ENCODE measurements around the gene KHNYN.

The KHNYN gene

DNA sequence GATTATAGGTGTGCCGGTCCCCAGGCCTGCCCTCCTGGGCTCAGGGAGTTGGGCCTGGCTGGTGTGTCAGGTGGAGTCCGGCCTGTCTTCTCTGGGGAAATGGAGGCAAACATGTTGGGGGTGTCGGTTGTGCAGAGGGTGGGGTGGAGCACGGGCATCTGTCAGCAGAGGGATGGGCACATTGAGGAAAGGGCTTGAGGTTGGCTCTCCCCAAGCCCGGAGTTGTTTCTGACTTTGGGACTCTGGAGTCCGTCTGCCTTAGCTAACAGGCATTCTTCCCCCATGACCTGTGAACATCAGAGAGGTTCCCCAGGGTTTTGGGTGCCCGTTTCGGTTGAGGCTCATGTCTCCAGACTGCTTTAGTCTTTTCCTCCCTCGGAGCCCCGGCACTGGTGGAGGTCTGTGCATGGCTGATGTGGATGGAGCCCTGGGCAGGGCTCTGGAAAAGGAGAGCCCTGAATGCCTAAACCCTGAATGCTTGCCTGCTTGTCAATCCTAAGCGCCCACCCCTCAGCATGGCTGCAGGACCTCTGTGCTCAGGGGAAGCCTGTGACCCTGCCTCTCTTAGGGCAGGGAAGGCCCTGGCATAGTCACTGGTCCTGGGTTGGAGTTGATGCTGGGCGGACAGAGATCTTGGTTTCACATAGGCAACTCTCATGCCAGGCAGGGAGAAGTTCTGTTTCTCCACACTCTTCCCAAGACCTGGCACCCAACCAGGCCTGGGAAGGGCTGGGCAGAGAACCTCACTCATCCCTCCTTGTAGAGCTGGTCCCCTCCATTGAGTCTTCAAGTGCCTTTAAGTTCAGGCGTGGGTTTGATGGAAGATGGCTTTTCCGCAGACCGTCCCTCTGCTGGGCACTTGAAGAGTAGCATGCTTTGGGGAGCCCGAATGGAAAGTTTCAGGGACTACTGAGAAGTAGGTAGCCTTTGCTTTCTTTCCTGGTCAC is 18.0 kb upstream of the KHNYN start:
- H3K4me1 ChIP-seq (ENCODE audit: control insufficient read depth, insufficient read depth, low read length): no peaks in the 10 kb centered on the region
- no peak overlapping the region for H3K4me3 ChIP-seq (ENCODE audit: insufficient read depth, low read depth, low read length)
- 80 to 81% methylated on average over 16 of the region's 16 CpGs for WGBS, 2 experiments
- H3K27me3 ChIP-seq (ENCODE audit: control insufficient read depth, insufficient read depth, low read length, poor library complexity, severe bottlenecking): no peaks in the 10 kb centered on the region
- peaks cover 16% of the 10 kb centered on the region for H3K36me3 ChIP-seq (ENCODE audit: control insufficient read depth, insufficient read depth, low read length)
- H3K9me3 ChIP-seq (ENCODE audit: control insufficient read depth, low read length): no peaks in the 10 kb centered on the region
- no peak overlapping the region for H3K27ac ChIP-seq (ENCODE audit: insufficient read depth, low read depth, low read length, poor library complexity, severe bottlenecking)

DNA sequence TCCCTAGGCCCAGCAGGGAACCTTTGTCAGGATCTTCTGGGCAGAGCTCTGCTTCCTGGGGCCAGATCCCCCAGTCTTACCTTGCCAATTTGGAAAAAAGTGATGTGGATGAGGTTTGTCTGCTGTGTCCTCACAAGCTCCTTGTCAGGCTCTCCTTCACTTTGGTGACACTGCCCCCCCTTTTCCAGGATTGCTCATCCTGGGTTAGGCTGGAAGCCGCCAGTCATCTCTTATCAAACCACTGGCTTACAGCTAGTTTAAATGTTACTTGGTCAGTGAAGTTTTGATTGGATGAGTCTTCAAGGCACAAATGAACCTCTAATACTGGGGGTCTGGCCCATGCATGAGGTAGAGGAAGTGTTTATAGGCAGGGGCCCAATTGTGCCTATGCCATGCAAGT is 15.7 kb upstream of the KHNYN start:
- H3K4me1 ChIP-seq (ENCODE audit: control insufficient read depth, insufficient read depth, low read length): no peaks in the 10 kb centered on the region
- WGBS, 2 experiments: 100% methylated on average over 1 of the region's 1 CpG
- peaks cover 13% of the 10 kb centered on the region for H3K36me3 ChIP-seq (ENCODE audit: control insufficient read depth, insufficient read depth, low read length)
- no peaks in the 10 kb centered on the region for H3K27me3 ChIP-seq (ENCODE audit: control insufficient read depth, insufficient read depth, low read length, poor library complexity, severe bottlenecking)
- H3K4me3 ChIP-seq (ENCODE audit: insufficient read depth, low read depth, low read length): no peak overlapping the region
- no peak overlapping the region for H3K27ac ChIP-seq (ENCODE audit: insufficient read depth, low read depth, low read length, poor library complexity, severe bottlenecking)
- no peaks in the 10 kb centered on the region for H3K9me3 ChIP-seq (ENCODE audit: control insufficient read depth, low read length)

DNA sequence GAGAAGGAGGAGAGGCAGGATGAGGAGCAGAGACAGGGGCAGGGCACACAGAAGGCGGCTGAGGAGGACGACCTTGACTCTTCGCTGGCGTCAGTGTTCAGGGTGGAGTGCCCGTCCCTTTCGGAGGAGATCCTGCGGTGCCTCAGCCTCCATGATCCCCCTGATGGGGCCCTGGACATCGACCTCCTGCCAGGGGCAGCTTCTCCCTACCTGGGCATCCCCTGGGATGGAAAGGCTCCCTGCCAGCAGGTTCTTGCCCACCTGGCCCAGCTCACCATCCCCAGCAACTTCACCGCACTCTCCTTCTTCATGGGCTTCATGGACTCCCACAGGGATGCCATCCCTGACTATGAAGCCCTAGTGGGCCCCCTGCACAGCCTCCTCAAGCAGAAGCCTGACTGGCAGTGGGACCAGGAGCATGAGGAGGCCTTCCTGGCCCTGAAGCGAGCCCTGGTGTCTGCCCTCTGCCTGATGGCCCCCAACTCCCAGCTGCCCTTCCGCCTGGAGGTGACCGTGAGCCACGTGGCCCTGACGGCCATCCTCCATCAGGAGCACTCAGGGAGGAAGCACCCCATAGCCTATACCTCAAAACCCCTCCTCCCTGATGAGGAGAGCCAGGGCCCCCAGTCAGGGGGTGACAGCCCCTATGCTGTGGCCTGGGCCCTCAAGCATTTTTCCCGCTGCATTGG is 14.9 kb upstream of the KHNYN start:
- H3K27ac ChIP-seq (ENCODE audit: insufficient read depth, low read depth, low read length, poor library complexity, severe bottlenecking): no peak overlapping the region
- H3K4me1 ChIP-seq (ENCODE audit: control insufficient read depth, insufficient read depth, low read length): no peaks in the 10 kb centered on the region
- H3K9me3 ChIP-seq (ENCODE audit: control insufficient read depth, low read length): no peaks in the 10 kb centered on the region
- no peak overlapping the region for H3K4me3 ChIP-seq (ENCODE audit: insufficient read depth, low read depth, low read length)
- 94 to 97% methylated on average over 15 of the region's 15 CpGs for WGBS, 2 experiments
- no peaks in the 10 kb centered on the region for H3K27me3 ChIP-seq (ENCODE audit: control insufficient read depth, insufficient read depth, low read length, poor library complexity, severe bottlenecking)
- peaks cover 13% of the 10 kb centered on the region for H3K36me3 ChIP-seq (ENCODE audit: control insufficient read depth, insufficient read depth, low read length)

DNA sequence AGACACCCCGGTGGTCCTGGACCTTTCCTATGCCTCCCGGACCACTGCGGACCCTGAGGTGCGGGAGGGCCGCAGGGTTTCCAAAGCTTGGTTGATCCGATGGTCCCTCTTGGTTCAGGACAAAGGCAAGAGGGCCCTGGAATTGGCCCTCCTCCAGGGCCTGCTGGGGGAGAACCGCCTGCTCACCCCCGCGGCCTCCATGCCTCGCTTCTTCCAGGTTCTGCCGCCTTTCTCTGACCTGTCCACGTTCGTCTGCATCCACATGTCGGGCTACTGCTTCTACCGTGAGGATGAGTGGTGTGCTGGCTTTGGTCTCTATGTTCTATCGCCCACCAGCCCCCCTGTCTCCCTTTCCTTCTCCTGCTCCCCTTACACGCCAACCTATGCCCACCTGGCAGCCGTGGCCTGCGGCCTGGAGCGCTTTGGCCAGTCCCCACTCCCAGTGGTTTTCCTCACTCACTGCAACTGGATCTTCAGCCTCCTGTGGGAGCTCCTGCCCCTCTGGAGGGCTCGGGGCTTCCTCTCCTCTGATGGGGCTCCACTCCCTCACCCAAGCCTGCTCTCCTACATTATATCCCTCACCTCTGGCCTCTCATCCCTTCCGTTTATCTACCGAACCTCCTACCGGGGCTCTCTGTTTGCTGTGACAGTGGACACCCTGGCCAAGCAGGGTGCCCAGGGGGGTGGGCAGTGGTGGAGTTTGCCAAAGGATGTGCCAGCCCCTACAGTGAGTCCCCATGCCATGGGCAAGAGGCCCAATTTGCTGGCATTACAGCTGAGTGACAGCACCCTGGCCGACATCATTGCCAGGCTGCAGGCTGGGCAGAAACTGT is 14.1 kb upstream of the KHNYN start:
- Histone ChIP-seq H3K27ac (ENCODE audit: insufficient read depth, low read depth, low read length, poor library complexity, severe bottlenecking) (no peak overlapping the region), H3K36me3 (ENCODE audit: control insufficient read depth, insufficient read depth, low read length) (peaks cover 13% of the 10 kb centered on the region), H3K9me3 (ENCODE audit: control insufficient read depth, low read length) (no peaks in the 10 kb centered on the region), H3K27me3 (ENCODE audit: control insufficient read depth, insufficient read depth, low read length, poor library complexity, severe bottlenecking) (no peaks in the 10 kb centered on the region), H3K4me3 (ENCODE audit: insufficient read depth, low read depth, low read length) (no peak overlapping the region), H3K4me1 (ENCODE audit: control insufficient read depth, insufficient read depth, low read length) (no peaks in the 10 kb centered on the region)
- WGBS, 2 experiments: 92 to 96% methylated on average over 25 of the region's 25 CpGs

DNA sequence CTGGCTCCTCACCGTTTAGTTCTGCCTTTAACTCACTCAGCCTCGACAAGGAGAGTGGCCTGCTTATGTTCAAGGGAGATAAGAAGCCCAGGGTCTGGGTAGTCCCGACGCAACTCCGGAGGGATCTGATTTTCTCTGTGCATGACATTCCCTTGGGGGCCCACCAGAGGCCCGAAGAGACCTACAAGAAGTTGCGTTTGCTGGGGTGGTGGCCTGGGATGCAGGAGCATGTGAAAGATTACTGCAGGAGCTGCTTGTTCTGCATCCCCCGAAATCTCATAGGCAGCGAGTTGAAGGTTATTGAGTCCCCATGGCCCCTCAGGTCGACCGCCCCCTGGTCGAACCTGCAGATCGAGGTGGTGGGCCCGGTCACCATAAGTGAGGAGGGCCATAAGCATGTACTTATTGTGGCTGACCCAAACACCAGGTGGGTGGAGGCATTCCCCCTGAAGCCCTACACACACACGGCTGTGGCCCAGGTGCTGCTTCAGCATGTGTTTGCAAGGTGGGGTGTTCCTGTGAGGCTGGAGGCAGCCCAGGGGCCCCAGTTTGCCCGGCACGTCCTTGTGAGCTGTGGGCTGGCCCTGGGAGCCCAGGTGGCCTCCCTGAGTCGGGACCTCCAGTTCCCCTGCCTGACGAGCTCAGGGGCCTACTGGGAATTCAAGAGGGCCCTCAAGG is 13.4 kb upstream of the KHNYN start:
- Histone ChIP-seq H3K4me1 (ENCODE audit: control insufficient read depth, insufficient read depth, low read length) (no peaks in the 10 kb centered on the region), H3K4me3 (ENCODE audit: insufficient read depth, low read depth, low read length) (no peak overlapping the region), H3K27ac (ENCODE audit: insufficient read depth, low read depth, low read length, poor library complexity, severe bottlenecking) (no peak overlapping the region), H3K9me3 (ENCODE audit: control insufficient read depth, low read length) (no peaks in the 10 kb centered on the region), H3K36me3 (ENCODE audit: control insufficient read depth, insufficient read depth, low read length) (peaks cover 13% of the 10 kb centered on the region), H3K27me3 (ENCODE audit: control insufficient read depth, insufficient read depth, low read length, poor library complexity, severe bottlenecking) (no peaks in the 10 kb centered on the region)
- 92% methylated on average over 19 of the region's 19 CpGs for WGBS, 2 experiments

- Histone ChIP-seq H3K4me3 (ENCODE audit: insufficient read depth, low read depth, low read length) (no peak overlapping the region), H3K36me3 (ENCODE audit: control insufficient read depth, insufficient read depth, low read length) (peaks cover 13% of the 10 kb centered on the region), H3K9me3 (ENCODE audit: control insufficient read depth, low read length) (no peaks in the 10 kb centered on the region), H3K27ac (ENCODE audit: insufficient read depth, low read depth, low read length, poor library complexity, severe bottlenecking) (no peak overlapping the region), H3K27me3 (ENCODE audit: control insufficient read depth, insufficient read depth, low read length, poor library complexity, severe bottlenecking) (no peaks in the 10 kb centered on the region), H3K4me1 (ENCODE audit: control insufficient read depth, insufficient read depth, low read length) (no peaks in the 10 kb centered on the region)
- 90 to 91% methylated on average over 16 of the region's 16 CpGs for whole genome bisulfite sequencing, 2 experiments
These were observed 12.7 kb upstream of the KHNYN start for GRCh38 chr14:24416932-24417619.

DNA sequence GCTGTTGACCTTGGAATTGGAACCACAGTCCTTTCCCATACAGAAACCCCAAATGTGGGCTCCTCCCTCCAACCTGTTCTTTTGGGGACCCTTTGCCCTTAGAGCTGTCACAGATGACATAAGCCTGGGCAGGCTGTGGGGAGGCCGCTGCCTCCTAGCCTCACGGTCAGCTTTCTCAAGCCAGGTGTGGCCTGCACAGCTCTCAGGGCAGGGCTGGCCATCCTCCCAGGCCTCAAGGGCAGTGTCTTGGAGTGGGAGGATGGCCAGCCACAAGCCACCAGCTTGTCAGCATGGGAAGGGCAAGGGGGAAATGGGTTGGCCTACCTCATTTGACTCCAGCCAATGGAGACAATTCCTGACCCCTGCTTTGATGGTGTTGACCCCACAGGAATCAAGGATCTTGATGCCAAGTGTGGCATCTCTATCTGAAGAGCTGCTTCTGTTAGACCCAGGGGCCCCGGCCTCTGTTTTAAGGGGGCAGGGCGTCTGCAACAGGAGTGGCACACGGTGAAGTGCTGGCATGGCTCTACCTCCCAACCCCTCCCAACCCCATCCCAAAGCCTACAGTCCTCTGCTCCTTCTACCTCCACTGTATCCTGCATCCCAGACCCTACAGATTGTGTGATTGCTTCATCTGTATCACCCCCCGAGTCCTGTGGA is 11.8 kb upstream of the KHNYN start:
- H3K4me3 ChIP-seq (ENCODE audit: insufficient read depth, low read depth, low read length): no peak overlapping the region
- no peaks in the 10 kb centered on the region for H3K4me1 ChIP-seq (ENCODE audit: control insufficient read depth, insufficient read depth, low read length)
- WGBS, 2 experiments: 86 to 89% methylated on average over 6 of the region's 6 CpGs
- peaks cover 13% of the 10 kb centered on the region for H3K36me3 ChIP-seq (ENCODE audit: control insufficient read depth, insufficient read depth, low read length)
- H3K27ac ChIP-seq (ENCODE audit: insufficient read depth, low read depth, low read length, poor library complexity, severe bottlenecking): no peak overlapping the region
- H3K9me3 ChIP-seq (ENCODE audit: control insufficient read depth, low read length): no peaks in the 10 kb centered on the region
- H3K27me3 ChIP-seq (ENCODE audit: control insufficient read depth, insufficient read depth, low read length, poor library complexity, severe bottlenecking): peaks cover 3% of the 10 kb centered on the region

- no peaks in the 10 kb centered on the region for H3K9me3 ChIP-seq (ENCODE audit: control insufficient read depth, low read length)
- no peak overlapping the region for H3K27ac ChIP-seq (ENCODE audit: insufficient read depth, low read depth, low read length, poor library complexity, severe bottlenecking)
- peaks cover 8% of the 10 kb centered on the region for H3K36me3 ChIP-seq (ENCODE audit: control insufficient read depth, insufficient read depth, low read length)
- 93 to 94% methylated on average over 6 of the region's 6 CpGs for WGBS, 2 experiments
- H3K4me1 ChIP-seq (ENCODE audit: control insufficient read depth, insufficient read depth, low read length): no peaks in the 10 kb centered on the region
- H3K4me3 ChIP-seq (ENCODE audit: insufficient read depth, low read depth, low read length): no peak overlapping the region
- H3K27me3 ChIP-seq (ENCODE audit: control insufficient read depth, insufficient read depth, low read length, poor library complexity, severe bottlenecking): peaks cover 3% of the 10 kb centered on the region
These were observed 11.3 kb upstream of the KHNYN start for GRCh38 chr14:24418492-24418873.

- peaks cover 3% of the 10 kb centered on the region for H3K27me3 ChIP-seq (ENCODE audit: control insufficient read depth, insufficient read depth, low read length, poor library complexity, severe bottlenecking)
- H3K27ac ChIP-seq (ENCODE audit: insufficient read depth, low read depth, low read length, poor library complexity, severe bottlenecking): no peak overlapping the region
- H3K36me3 ChIP-seq (ENCODE audit: control insufficient read depth, insufficient read depth, low read length): no peaks in the 10 kb centered on the region
- WGBS, 2 experiments: 85 to 95% methylated on average over 4 of the region's 4 CpGs
- no peak overlapping the region for H3K4me3 ChIP-seq (ENCODE audit: insufficient read depth, low read depth, low read length)
- H3K4me1 ChIP-seq (ENCODE audit: control insufficient read depth, insufficient read depth, low read length): no peaks in the 10 kb centered on the region
- H3K9me3 ChIP-seq (ENCODE audit: control insufficient read depth, low read length): no peaks in the 10 kb centered on the region
These were observed 7.5 kb upstream of the KHNYN start for GRCh38 chr14:24422261-24422660.

Measured in ectodermal cell (in vitro differentiated cells).